Activated naive CD4-positive, alpha-beta T cell (primary cell): ENCODE results near the gene BORA.
"Not testable (repeated sequence)": the region's sequence is repeated elsewhere in the genome, so short reads cannot be mapped to it uniquely, and the experiment has no call there.

Source experiments
- DNase-seq, 4 experiments: peaks; one replicate each; lab custom pipeline; 2025; lab: John Stamatoyannopoulos, UW

BORA gene

DNA sequence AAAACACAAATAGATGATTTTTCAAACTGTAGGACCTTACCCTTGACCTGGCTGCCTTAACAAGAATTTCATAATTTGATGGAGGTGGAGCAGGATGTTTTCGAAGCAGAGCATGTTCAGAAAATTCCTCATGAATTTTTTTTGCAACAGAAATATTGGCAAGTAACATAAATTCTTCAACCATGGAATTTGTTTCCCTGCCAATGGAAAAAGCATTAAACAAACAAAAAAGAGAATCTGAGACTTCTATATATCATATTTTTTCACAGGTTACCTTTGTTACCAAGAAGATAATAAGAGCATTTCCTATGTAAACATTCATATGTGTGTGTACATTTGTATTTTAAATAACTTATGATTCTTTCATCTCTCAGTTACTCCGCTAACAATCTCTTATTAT is 35.7 kb downstream of the BORA start:
- no peak for DNase-seq

- no peak for DNase-seq
Measured at GRCh38 chr13:72774019-72774418, 46.3 kb downstream of the BORA start.

DNA sequence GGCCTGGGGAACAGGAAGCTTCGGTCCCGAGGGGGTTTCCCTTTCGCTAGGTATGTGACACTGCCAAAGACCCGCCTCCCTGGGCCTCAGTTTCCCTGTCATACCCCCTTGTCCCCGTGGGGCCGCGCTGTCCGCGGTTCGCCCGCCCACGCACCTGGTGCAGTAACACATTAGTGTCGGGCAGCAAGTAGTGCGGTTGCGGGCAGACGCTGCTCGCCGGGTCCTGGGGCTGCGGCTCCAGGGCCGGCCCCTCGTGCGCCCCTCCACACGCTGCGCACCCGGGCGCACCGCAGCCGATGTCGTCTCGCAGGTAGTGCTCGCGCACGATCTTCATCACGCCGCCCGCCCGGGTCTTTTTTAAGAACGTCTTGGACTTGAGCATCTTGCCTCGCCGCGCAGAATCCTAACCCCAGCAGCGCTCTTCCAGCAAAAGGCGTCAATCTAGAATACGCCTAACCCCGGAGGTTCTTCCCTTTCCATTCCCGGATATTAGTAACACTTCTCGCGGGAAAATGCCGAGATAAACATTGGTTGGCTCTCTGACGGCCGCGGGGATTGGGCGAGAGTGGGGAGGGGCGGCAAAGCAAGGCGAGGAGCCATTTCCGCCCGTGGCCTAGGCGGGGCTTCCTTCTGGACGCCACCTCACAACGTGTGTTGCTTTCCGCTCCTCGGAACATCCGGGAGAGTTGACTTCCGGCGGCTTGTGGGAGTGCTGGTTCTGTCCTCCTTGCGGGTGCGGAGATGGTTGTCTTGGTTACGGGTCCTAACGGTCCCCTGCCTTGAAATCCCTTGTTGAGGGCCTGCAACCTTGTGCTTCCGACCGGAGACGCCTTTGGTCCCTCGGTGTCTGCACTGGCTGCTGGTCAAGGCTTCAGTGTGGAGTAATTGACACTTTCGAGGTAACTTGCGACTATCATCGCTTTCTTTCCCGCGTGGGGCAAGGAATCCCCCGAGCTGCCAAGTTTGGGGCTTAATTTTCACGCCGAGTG is 54.0 kb downstream of the BORA start, which contains the start of the genes DIS3 and PIBF1:
DIS3 (minus strand) TSS at position 450 of the 989 bp plus-strand sequence; CDS start at position 382, 68 bp downstream.
PIBF1 (plus strand) TSS at position 683 of the 989 bp plus-strand sequence. CDS start 1,337 bp downstream, outside the sequence.
- DNase-seq = peak; percentile 81 to 91 (median 87)

DNA sequence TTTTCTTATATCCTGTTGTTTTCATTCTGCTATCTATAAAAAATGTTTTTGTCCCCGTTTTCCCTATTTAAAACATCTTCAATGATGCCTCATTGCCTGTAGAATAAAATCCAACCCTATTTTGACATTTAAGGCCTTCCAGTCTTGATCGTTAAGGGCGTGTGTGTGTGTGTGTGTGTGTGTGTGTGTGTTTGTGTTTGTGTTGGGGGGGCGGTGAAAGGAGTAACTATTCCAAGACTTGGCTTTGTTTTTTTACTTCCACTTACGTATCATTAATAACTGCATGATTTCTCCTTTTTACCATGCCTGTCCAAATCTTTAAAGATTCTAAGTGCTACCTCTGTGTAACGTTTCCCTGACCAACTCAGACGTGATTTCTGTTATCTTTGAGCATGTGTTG is 55.0 kb downstream of the BORA start:
- DNase-seq = no peak

DNA sequence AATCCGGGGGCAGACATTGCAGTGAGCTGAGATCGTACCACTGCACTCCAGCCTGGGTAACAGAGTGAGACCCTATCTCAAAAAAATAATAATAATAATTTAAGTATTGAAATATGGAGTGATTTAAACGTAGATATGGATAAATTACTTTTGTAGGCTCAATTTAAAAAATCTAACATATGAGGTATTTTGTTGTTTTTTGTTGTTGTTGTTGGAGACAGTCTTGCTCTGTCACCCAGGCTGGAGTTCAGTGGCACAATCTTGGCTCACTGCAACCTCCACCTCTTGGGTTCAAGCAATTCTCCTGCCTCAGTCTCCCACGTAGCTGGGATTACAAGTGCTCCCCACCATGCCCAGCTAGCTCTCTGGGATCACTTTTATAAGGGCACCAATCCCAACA is 57.0 kb downstream of the BORA start:
- not testable (repeated sequence) for DNase-seq

- no peak for DNase-seq
Measured at GRCh38 chr13:72788831-72789230, 61.1 kb downstream of the BORA start.

GRCh38 chr13:72792640-72793039 is 64.9 kb downstream of the BORA start:
- no peak for DNase-seq

- DNase-seq = no peak
Measured at GRCh38 chr13:72798817-72799216, 71.1 kb downstream of the BORA start.

GRCh38 chr13:72804301-72804700 is 76.6 kb downstream of the BORA start:
- no peak for DNase-seq
